Kidney capillary endothelial cell (primary cell): ENCODE measurements around the gene CSNK1G2.
A peak's percentile ranks its signal among the peaks of the same experiment; 100 is the strongest.

Source experiments
- DNase-seq: peaks from one replicate; pipeline ENCODE4 v3.0.0-alpha.2; 2018; ENCODE audit warnings: low spot score

Gene CSNK1G2

GRCh38 chr19:1941146-1942077 lies at the start of gene CSNK1G2:
TSS of gene CSNK1G2 (plus strand) at chr19:1941172. CDS start at chr19:1969773, 28,601 bp downstream.
- DNase-seq, result no peak

DNA sequence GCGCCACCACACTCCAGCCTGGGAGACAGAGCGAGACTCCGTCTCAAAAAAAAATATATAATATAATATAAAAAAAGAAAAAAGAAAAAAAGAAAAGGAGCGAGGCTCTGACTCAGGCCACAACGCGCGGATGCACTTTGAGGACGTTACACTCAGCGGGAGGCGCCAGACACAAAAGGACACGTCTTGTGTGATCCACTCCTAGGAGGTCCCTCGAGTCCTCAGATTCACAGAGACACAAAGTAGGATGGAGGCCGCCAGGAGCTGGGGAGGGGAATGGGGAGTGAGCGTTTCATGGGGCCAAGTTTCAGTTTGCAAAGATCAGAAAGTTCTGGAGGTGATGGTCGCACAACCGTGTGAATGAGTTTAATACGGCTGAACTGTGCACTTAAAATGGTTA lies 47.2 kb upstream of the CSNK1G2 start:
- no peak for DNase-seq

DNA sequence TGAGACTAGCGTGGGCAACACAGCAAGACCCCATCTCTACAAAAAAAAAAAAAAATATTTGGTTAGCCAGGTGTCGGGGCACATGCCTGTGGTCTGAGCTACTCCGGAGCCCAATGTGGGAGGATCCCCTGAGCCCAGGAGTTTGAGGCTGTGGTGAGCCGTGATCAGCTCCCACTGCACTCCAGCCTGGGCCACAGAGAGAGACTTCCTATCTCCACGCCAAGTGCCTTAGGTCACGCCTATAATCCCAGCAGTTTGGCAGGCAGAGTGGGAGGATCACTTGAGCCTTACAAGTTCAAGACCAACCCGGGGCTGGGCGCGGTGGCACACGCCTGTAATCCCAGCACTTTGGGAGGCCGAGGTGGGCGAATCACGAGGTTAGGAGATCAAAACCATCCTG lies 44.5 kb upstream of the CSNK1G2 start:
- DNase-seq, result no peak

DNA sequence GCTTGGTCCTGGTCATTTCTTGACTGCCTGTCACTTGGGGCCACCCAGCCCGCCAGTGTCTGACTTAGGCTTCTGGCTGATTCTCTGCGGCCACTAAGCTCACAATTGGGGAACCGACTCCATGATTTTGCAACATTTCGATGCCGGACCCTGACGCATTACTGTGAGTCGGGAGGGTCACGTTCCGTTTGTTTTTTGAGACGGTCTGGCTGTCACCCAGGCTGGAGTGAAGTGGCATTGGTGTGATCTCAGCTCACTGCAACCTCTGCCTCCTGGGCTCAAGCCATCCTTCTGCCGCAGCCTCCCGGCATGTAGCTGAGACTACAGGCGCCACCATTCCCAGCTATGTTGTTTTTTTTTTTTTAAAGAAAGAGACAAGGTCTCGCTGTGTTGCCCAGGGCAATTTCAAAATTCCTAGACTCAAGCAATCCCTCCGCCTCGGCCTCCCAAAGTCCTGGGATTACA lies 39.0 kb upstream of the CSNK1G2 start:
- no peak for DNase-seq

GRCh38 chr19:1902923-1903322 lies 38.0 kb upstream of the CSNK1G2 start:
- DNase-seq, result no peak

DNA sequence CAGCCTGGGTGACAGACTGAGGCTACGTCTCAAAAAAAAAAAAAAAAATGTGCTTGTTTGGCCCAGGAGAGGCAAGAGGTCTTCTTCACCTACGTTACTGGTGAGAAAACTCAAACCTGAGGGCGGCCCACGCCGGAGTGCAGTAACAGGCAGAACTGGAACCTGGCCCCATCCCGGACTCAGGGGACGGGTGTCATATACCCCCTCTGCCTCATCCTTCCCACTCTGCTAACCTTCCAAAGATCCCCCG lies 36.2 kb upstream of the CSNK1G2 start:
- DNase-seq, result no peak

GRCh38 chr19:1905110-1905862 lies 35.7 kb upstream of the CSNK1G2 start, which contains the start of the genes ADAT3 and SCAMP4:
TSS of gene ADAT3 (plus strand) at chr19:1905399. CDS start at chr19:1912048, 6,649 bp downstream.
TSS of gene SCAMP4 (plus strand) at chr19:1905399. CDS start at chr19:1915020, 9,621 bp downstream.
- DNase-seq, result peak; percentile 97

DNA sequence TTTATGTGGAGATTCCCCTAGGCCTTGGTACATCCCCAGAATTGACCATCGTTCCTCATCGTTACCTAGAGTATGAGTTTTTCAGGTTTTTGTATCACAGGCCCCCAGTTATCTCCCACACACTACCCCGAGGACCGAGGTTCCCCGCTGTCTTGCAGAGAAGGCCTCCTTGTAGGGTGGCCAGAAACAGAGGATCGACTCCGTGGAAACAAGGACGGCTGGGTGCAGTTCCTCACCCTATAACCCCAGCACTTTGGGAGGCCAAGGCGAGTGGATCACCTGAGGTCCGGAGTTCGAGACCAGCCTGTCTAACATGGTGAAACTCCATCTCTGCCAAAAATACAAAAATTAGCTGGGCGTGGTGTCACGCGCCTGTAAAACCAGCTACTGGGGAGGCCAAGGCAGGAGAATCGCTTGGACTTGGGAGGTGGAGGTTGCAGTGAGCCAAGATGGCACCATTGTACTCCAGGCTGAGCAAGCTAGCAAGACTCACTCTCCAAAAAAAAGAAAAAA lies 35.1 kb upstream of the CSNK1G2 start:
- DNase-seq, result no peak

GRCh38 chr19:1906985-1907562 lies 33.9 kb upstream of the CSNK1G2 start:
- no peak for DNase-seq

- no peak for DNase-seq
These were observed 33.2 kb upstream of the CSNK1G2 start for GRCh38 chr19:1907563-1908363.

DNA sequence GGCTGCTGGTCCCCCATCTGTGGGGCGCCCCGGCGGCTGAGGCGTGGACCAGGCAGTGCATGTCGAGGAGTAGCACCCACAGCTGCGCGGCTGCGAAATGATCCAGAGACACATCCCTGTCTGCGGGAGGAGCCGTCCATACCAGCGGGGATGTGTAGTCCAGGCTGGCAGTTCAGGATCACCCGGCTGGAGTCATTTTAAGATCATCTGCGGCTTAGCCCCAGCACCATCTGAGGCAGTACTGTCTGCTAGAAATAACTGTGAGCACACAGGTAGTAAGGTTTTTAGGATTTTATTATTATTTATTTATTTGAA lies 32.7 kb upstream of the CSNK1G2 start:
- no peak for DNase-seq

- no peak for DNase-seq
These were observed 31.3 kb upstream of the CSNK1G2 start for GRCh38 chr19:1909761-1910080.

GRCh38 chr19:1910177-1910576 lies 30.8 kb upstream of the CSNK1G2 start:
- DNase-seq, result no peak

DNA sequence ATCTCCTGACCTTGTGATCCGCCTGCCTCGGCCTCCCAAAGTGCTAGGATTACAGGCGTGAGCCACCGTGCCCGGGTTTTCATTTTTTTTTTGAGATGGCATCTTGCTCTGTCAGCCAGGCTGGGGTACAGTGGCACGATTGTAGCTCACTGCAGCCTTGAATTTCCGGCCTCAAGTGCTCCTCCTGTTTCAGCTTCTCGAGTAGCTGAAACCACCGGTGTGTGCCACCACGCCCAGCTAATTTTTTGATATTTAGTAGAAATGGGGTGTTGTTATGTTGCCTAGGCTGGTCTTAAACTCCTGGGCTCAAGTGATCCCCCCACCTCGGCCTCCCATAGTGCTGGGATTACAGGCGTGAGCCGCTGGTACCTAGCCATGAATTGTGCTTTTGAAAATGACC lies 29.9 kb upstream of the CSNK1G2 start:
- no peak for DNase-seq

DNA sequence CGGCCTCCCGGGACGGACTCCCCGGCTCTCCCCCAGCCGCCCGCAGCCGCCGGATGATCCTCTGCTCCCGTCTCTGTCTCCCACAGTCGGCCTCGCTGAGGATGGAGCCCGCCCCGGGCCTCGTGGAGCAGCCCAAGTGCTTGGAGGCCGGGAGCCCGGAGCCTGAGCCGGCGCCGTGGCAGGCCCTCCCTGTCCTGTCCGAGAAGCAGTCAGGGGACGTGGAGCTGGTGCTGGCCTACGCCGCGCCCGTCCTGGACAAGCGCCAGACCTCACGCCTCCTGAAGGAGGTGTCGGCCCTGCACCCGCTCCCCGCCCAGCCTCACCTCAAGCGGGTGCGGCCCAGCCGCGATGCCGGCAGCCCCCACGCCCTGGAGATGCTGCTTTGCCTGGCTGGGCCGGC lies 29.0 kb upstream of the CSNK1G2 start:
- no peak for DNase-seq

DNA sequence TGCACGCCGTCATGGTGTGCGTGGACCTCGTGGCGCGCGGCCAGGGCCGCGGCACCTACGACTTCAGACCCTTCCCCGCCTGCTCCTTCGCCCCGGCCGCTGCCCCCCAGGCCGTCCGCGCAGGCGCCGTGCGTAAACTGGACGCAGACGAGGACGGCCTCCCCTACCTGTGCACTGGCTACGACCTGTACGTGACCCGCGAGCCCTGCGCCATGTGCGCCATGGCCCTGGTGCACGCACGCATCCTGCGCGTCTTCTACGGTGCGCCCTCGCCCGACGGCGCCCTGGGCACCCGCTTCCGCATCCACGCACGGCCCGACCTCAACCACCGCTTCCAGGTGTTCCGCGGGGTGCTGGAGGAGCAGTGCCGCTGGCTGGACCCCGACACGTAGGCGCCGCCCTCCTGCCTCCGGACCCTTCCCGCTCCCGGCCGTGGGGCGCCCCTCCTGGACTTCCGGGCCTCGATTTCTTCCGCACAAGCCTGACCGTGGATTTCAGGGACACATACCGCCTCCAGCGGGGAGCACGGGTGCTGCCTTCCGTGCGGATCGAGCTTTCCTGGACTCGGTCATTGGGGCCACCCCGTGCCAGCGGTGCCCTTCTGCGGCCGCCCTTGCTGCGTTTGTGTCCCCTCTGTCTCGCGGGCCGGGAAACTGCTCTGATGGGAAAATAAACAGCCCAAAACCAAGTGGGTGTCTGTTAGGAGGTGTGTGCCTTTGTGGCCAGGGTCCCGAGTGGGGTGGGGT lies 28.0 kb upstream of the CSNK1G2 start:
- no peak for DNase-seq

DNA sequence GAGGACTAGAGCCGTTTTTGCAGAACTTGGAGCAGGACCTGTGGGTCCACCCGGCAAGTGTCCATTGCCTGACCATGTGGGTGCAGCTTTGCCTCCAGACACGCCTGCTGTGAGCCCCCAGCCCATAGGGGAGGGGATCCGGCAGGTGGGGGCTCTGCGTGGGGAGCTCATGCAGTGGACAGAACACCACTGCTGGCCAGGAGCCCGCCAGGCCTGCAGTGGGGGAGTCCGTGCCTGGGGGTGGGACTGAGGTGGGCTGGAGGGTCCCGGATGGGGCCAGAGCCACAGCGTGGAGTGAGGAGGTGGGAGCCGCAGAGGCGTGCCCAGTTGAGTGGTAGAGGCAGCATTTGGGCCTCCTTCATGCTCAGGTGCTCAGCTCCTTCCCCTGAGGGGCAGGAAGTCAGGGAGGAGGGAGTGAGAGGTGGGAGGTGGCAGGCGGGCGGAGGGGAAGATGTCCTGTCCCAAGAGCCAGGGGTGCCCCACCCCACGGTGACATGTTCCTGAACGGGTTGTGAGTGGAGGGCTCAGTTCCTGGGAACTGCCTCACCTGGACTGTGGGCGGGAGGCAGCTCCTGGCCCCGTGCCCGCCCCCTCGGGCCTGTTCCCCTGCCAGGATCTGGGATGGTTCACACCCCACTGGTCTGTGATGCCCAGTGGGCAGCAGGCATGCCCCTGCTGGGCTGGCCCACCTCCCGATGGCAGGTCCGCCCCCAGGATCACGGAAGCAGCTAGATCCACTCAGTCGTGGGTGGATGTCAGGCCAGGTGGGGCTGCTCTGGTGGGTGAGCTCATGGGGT lies 27.0 kb upstream of the CSNK1G2 start:
- no peak for DNase-seq

GRCh38 chr19:1914826-1915341 lies 26.1 kb upstream of the CSNK1G2 start:
- no peak for DNase-seq

DNA sequence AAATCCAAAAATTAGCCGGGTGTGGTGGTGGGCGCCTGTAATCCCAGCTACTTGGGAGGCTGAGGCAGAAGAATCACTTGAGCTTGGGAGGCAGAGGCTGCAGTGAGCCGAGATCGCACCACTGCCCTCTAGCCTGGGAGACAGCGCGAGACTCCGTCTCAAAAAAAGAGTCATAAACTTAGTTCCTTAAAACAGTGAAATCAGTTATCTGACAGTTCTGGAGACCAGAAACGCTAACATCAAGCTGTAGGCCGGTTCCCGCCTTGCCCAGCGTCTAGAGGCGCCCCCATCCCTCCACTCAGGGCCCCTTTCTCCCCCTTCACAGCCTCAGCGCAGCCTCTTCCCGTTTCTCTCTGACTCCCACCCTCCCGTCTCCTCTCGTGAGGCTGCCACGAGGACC lies 23.8 kb upstream of the CSNK1G2 start:
- no peak for DNase-seq

GRCh38 chr19:1917926-1918325 lies 23.0 kb upstream of the CSNK1G2 start:
- DNase-seq, result no peak
